Neural progenitor cell (in vitro differentiated cells): ENCODE measurements around the gene FIBP. TPM values are rescaled to one million over a fixed set of nuclear protein-coding genes. Genes with fewer than 3 reads are reported as not detected.
"Not testable (repeated sequence)": the region's sequence is repeated elsewhere in the genome, so short reads cannot be mapped to it uniquely, and the experiment has no call there.

ENCODE experiments used
- DNase-seq: peaks from one replicate; pipeline ENCODE4 v3.0.0-alpha.2; 2016; ENCODE audit warnings: low spot score
- H2AFZ ChIP-seq: fragments of 200-600 bp; sonication (generic); replicated peaks from 2 replicates; pipeline ENCODE4 v1.6.1; 2016; ENCODE audit warnings: antibody characterized with exemption
- H3F3A ChIP-seq: fragments of 200-600 bp; sonication (generic); 2 replicates; pipeline ENCODE4 v1.6.1; 2016; ENCODE audit warnings: antibody characterized with exemption, low read depth
- H3K27ac ChIP-seq: fragments of 200-600 bp; sonication (generic); 2 replicates; pipeline ENCODE4 v1.5.1; 2016; ENCODE audit warnings: mild to moderate bottlenecking
- H3K27me3 ChIP-seq: fragments of 200-600 bp; sonication (generic); 2 replicates; pipeline ENCODE4 v1.6.1; 2016; ENCODE audit warnings: mild to moderate bottlenecking, moderate library complexity
- H3K36me3 ChIP-seq: fragments of 200-600 bp; sonication (generic); 2 replicates; pipeline ENCODE4 v1.5.1; 2016
- H3K4me1 ChIP-seq: fragments of 200-600 bp; sonication (generic); 2 replicates; pipeline ENCODE4 v1.6.1; 2016; ENCODE audit warnings: mixed run types
- H3K4me2 ChIP-seq: fragments of 200-600 bp; sonication (generic); 2 replicates; pipeline ENCODE4 v1.6.1; 2016
- H3K4me3 ChIP-seq: fragments of 200-600 bp; sonication (generic); 2 replicates; pipeline ENCODE4 v1.5.1; 2016
- H3K79me2 ChIP-seq: fragments of 200-600 bp; sonication (generic); 2 replicates; pipeline ENCODE4 v1.6.1; 2016; ENCODE audit warnings: low read depth
- H3K9ac ChIP-seq: fragments of 200-600 bp; sonication (generic); 2 replicates; pipeline ENCODE4 v1.6.1; 2016
- H3K9me3 ChIP-seq: fragments of 200-600 bp; sonication (generic); 2 replicates; pipeline ENCODE4 v1.5.1; 2016; ENCODE audit warnings: low read depth
- H4K20me1 ChIP-seq: fragments of 200-600 bp; sonication (generic); 2 replicates; pipeline ENCODE4 v1.6.1; 2016; ENCODE audit warnings: low read depth
- H3K27ac Mint-ChIP-seq: 3 replicates; pipeline ENCODE4 v1.8.0; 2021; ENCODE audit warnings: mixed read lengths
- H3K27me3 Mint-ChIP-seq: 2 replicates; pipeline ENCODE4 v1.8.0; 2022; ENCODE audit warnings: low read depth, mild to moderate bottlenecking, inconsistent platforms, moderate library complexity, mixed read lengths; ENCODE audit not compliant: insufficient read depth
- H3K36me3 Mint-ChIP-seq: 3 replicates; pipeline ENCODE4 v1.8.0; 2021; ENCODE audit warnings: mixed read lengths
- H3K4me1 Mint-ChIP-seq: 3 replicates; pipeline ENCODE4 v1.8.0; 2021; ENCODE audit warnings: mixed read lengths
- H3K4me3 Mint-ChIP-seq: 3 replicates; pipeline ENCODE4 v1.8.0; 2021; ENCODE audit warnings: mild to moderate bottlenecking, moderate library complexity, mixed read lengths
- H3K9me3 Mint-ChIP-seq: 3 replicates; pipeline ENCODE4 v1.8.0; 2020; ENCODE audit warnings: mixed read lengths
- EZH2 ChIP-seq: fragments of 200-600 bp; sonication (generic); IDR thresholded peaks from 2 replicates; pipeline ENCODE4 v1.6.1; 2017; ENCODE audit warnings: antibody characterized with exemption, mild to moderate bottlenecking, moderate library complexity
- EZH2phosphoT487 ChIP-seq: fragments of 200-600 bp; sonication (generic); IDR thresholded peaks from 2 replicates; pipeline ENCODE4 v1.6.1; 2017; ENCODE audit warnings: antibody characterized with exemption
- total RNA-seq: library from RNA; depleted of rRNA; stranded (reverse); fragments of >200 nt; gene quantifications from 2 replicates; pipeline ENCODE4 v1.2.3, GENCODE V29; 2015; ENCODE audit warnings: low replicate concordance
- TF ChIP-seq, protein P1 (sequence below): fragments of 200-600 bp; sonication (generic); IDR thresholded peaks from 2 replicates; pipeline ENCODE4 v1.5.1; 2017; ENCODE audit warnings: antibody characterized with exemption, mild to moderate bottlenecking

The FIBP gene
- total RNA-seq, 1 donor from 2014 or later = 92.1 TPM

DNA sequence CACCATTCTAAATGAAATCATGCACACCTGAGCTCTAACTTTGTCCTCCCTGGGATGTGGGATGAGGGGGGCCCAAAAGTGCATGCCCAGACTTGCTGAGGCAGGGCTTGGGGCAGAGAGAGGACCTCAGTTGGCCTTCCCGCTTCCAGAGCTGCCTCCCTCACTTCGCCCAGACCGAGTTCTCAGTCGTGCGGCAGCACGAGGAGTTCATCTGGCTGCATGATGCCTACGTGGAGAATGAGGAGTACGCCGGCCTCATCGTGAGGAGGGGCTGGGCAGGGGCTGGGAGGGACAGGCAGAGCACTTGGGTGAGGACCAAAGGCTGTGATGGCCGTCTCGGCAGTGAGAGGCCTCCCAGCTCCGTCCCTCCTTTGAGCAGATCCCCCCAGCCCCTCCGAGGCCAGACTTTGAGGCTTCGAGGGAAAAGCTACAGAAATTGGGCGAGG is 38.5 kb downstream of the FIBP start:
- Histone ChIP-seq H2AFZ (no peak overlapping the region), H3K79me2 (peaks cover 12% of the 10 kb centered on the region)
- H3K27ac Mint-ChIP-seq = no peak overlapping the region

DNA sequence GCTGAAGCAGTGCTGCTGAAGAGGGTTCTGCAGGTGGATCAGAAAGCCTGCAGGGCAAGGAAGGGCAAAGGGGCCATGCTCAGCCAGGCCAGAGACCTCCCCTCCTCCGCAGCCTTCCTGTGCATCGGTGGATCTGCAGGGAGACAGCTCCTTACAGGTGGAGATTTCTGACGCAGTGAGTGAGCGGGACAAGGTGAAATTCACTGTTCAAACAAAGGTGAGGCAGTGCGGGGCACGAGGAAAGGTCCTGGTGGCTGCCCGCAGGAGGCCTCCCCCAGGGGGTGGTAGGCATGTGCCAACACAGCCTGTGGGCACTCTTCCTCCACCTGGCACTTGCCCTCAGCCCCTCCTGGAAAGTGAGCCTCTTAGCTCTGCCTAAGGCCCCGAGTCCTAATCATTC is 38.9 kb downstream of the FIBP start:
- H3K27ac Mint-ChIP-seq = no peak overlapping the region
- H3K4me3 Mint-ChIP-seq = peak overlapping the region; percentile 10
- Histone ChIP-seq H2AFZ (no peak overlapping the region), H3F3A (peaks cover 28% of the 10 kb centered on the region), H4K20me1 (peaks cover 7% of the 10 kb centered on the region), H3K36me3 (no peaks in the 10 kb centered on the region), H3K4me2 (no peak overlapping the region), H3K79me2 (peaks cover 7% of the 10 kb centered on the region), H3K4me3 (no peak overlapping the region), H3K9me3 (no peaks in the 10 kb centered on the region), H3K27ac (peak overlapping the region; percentile 29), H3K9ac (no peak overlapping the region), H3K4me1 (no peaks in the 10 kb centered on the region), H3K27me3 (no peaks in the 10 kb centered on the region)
- H3K27me3 Mint-ChIP-seq = peaks cover 13% of the 10 kb centered on the region
- no peak for DNase-seq
- H3K9me3 Mint-ChIP-seq = peaks cover 7% of the 10 kb centered on the region
- H3K4me1 Mint-ChIP-seq = no peaks in the 10 kb centered on the region
- TF ChIP-seq, protein P1, sequence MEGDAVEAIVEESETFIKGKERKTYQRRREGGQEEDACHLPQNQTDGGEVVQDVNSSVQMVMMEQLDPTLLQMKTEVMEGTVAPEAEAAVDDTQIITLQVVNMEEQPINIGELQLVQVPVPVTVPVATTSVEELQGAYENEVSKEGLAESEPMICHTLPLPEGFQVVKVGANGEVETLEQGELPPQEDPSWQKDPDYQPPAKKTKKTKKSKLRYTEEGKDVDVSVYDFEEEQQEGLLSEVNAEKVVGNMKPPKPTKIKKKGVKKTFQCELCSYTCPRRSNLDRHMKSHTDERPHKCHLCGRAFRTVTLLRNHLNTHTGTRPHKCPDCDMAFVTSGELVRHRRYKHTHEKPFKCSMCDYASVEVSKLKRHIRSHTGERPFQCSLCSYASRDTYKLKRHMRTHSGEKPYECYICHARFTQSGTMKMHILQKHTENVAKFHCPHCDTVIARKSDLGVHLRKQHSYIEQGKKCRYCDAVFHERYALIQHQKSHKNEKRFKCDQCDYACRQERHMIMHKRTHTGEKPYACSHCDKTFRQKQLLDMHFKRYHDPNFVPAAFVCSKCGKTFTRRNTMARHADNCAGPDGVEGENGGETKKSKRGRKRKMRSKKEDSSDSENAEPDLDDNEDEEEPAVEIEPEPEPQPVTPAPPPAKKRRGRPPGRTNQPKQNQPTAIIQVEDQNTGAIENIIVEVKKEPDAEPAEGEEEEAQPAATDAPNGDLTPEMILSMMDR = no peak
- TF ChIP-seq EZH2 (no peak), EZH2phosphoT487 (no peak)
- H3K36me3 Mint-ChIP-seq = peaks cover 22% of the 10 kb centered on the region

More for the DNA sequence above, 38.5 kb downstream of the FIBP start:
- Histone ChIP-seq H3K9ac (no peak overlapping the region), H3K27me3 (no peaks in the 10 kb centered on the region), H3K4me2 (no peak overlapping the region), H3K9me3 (no peaks in the 10 kb centered on the region), H3K27ac (peak overlapping the region; percentile 29), H3K36me3 (no peaks in the 10 kb centered on the region), H4K20me1 (peaks cover 12% of the 10 kb centered on the region), H3F3A (peaks cover 32% of the 10 kb centered on the region), H3K4me3 (no peak overlapping the region), H3K4me1 (no peaks in the 10 kb centered on the region)
- no peak for DNase-seq
- peaks cover 2% of the 10 kb centered on the region for H3K4me1 Mint-ChIP-seq
- H3K9me3 Mint-ChIP-seq = peaks cover 7% of the 10 kb centered on the region
- no peak overlapping the region for H3K4me3 Mint-ChIP-seq
- peaks cover 27% of the 10 kb centered on the region for H3K36me3 Mint-ChIP-seq
- peaks cover 17% of the 10 kb centered on the region for H3K27me3 Mint-ChIP-seq
- TF ChIP-seq EZH2phosphoT487 = no peak
- TF ChIP-seq, protein P1 = no peak
- TF ChIP-seq EZH2 = no peak

DNA sequence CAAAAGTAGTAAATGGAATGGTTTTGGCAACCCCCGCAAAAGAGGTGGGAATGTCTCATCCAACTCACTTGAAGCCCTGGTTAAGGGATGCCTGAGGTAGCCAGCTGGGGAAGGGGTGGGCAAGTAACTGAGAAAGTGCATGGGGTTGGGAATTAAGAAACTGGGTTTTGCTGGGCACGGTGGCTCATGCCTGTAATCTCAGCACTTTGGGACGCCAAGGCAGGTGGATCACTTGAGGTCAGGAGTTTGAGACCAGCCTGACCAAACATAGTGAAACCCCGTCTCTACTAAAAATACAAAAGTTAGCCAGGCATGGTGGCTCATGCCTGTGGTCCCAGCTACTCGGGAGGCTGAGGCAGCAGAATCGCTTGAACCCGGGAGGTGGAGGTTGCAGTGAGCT is 39.6 kb downstream of the FIBP start:
- DNase-seq, H3K79me2 ChIP-seq, H3K4me1 ChIP-seq, H3K36me3 ChIP-seq, H3K4me3 ChIP-seq, H2AFZ ChIP-seq, H3K27me3 ChIP-seq, H3K27ac ChIP-seq, H3K27me3 Mint-ChIP-seq, H4K20me1 ChIP-seq, H3K4me3 Mint-ChIP-seq, H3K27ac Mint-ChIP-seq, H3K4me1 Mint-ChIP-seq, H3K4me2 ChIP-seq, H3K9ac ChIP-seq, H3K9me3 Mint-ChIP-seq, H3K9me3 ChIP-seq: not testable (repeated sequence)
- peaks cover 16% of the 10 kb centered on the region for H3K36me3 Mint-ChIP-seq
- H3F3A ChIP-seq = peaks cover 22% of the 10 kb centered on the region

DNA sequence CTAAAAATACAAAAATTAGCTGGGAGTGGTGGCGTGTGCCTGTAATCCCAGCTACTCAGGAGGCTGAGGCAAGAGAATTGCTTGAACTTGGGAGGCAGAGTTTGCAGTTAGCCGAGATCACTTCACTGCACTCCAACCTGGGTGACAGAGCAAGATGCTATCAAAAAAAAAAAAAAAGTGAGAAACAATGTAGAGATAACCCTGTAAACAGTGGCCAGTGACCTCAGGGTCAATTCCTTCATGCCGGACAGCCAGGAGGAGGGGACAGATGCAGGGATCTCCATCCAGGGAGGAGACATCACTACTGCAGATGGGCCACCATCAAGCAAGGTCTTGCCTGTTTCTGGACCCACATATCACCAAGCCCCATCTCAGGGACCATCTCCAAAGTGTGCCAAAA is 40.5 kb downstream of the FIBP start:
- Histone ChIP-seq H3F3A (peaks cover 16% of the 10 kb centered on the region), H3K4me2 (no peak overlapping the region), H4K20me1 (no peaks in the 10 kb centered on the region), H3K36me3 (no peaks in the 10 kb centered on the region), H3K4me3 (no peak overlapping the region), H3K4me1 (no peaks in the 10 kb centered on the region), H3K9ac (no peak overlapping the region), H3K27me3 (no peaks in the 10 kb centered on the region), H3K79me2 (no peaks in the 10 kb centered on the region), H2AFZ (no peak overlapping the region), H3K9me3 (no peaks in the 10 kb centered on the region), H3K27ac (no peak overlapping the region)
- Mint-ChIP-seq H3K4me1 (no peaks in the 10 kb centered on the region), H3K27me3 (peaks cover 6% of the 10 kb centered on the region), H3K27ac (no peak overlapping the region), H3K4me3 (no peak overlapping the region), H3K36me3 (peaks cover 11% of the 10 kb centered on the region), H3K9me3 (peaks cover 4% of the 10 kb centered on the region)
- TF ChIP-seq, protein P1 = no peak
- no peak for TF ChIP-seq EZH2
- no peak for DNase-seq
